K562 (cell line): ENCODE results near the gene SLC38A10. TPM values are rescaled to one million over a fixed set of nuclear protein-coding genes. Genes with fewer than 3 reads are reported as not detected.

ENCODE experiments used
- BHLHE40 ChIP-seq: IDR thresholded peaks from 2 replicates; pipeline ENCODE4 v1.6.1; 2011; ENCODE audit warnings: low read length, improper control_type of control experiment
- EP400 ChIP-seq: fragments of 450-650 bp; IDR thresholded peaks from 2 replicates; pipeline ENCODE4 v1.6.1; 2017; ENCODE audit warnings: antibody characterized with exemption, mild to moderate bottlenecking, moderate library complexity
- GATAD2A ChIP-seq: fragments of 450-650 bp; IDR thresholded peaks from 2 replicates; pipeline ENCODE4 v1.6.1; 2017
- HEY1 ChIP-seq: fragments of 250-450 bp; sonication (Bioruptor Pico); IDR thresholded peaks from 2 replicates; pipeline ENCODE4 v1.5.0; 2020; ENCODE audit warnings: mild to moderate bottlenecking, moderate library complexity, borderline replicate concordance
- HNRNPUL1 ChIP-seq: fragments of 200-400 bp; formaldehyde crosslinking; IDR thresholded peaks from 2 replicates; pipeline ENCODE4 v1.6.1; 2017; ENCODE audit warnings: low read length
- MAZ ChIP-seq, 2 experiments: fragments of 450-650 bp in 1 of 2; sonication (generic) in 1 of 2; formaldehyde crosslinking; IDR thresholded peaks in 1 of 2; conservative IDR thresholded peaks in 1 of 2; 2 replicates each; pipeline versions ENCODE4 v1.4.0 to v1.5.0; 2020; ENCODE audit warnings: mild to moderate bottlenecking in 1 of 2, missing genetic modification reagents in 1 of 2
- RBM17 ChIP-seq: fragments of 200-400 bp; formaldehyde crosslinking; IDR thresholded peaks from 2 replicates; pipeline ENCODE4 v1.6.1; 2017; ENCODE audit warnings: low read depth, mild to moderate bottlenecking, low read length, borderline replicate concordance
- TFAM ChIP-seq: fragments of 250-450 bp; sonication (Bioruptor Pico); conservative IDR thresholded peaks from 2 replicates; pipeline ENCODE4 v1.5.0; 2021; ENCODE audit warnings: mild to moderate bottlenecking, moderate library complexity
- ZFX ChIP-seq: sonication (generic); formaldehyde crosslinking; IDR thresholded peaks from 2 replicates; pipeline ENCODE4 v1.8.0; 2022; ENCODE audit warnings: mild to moderate bottlenecking, missing genetic modification reagents, moderate library complexity
- ZNF384 ChIP-seq: IDR thresholded peaks from 2 replicates; pipeline ENCODE4 v1.6.1; 2012; ENCODE audit warnings: low read depth, low read length, improper control_type of control experiment
- ZNF766 ChIP-seq: fragments of 200-800 bp; sonication (Bioruptor generic); conservative IDR thresholded peaks from 2 replicates; pipeline ENCODE4 v1.6.1; 2016; ENCODE audit warnings: missing genetic modification characterization, missing compliant biosample characterization
- polyA plus RNA-seq, 8 experiments: library from polyadenylated mRNA; depleted of rRNA in 4 of 8; stranded (reverse) in 5 of 8; unstranded in 3 of 8; fragments of >200 nt; fragmentation: Nextera tagmentation in 2 of 8; fragmentation: Illumina TruSeq in 1 of 8; extraction: Ambion mirVana in 2 of 8; extraction: Trizol in 1 of 8; gene quantifications; 2 replicates each; pipeline versions ENCODE4 v1.2.1 to v1.2.3, GENCODE V29; 2011 to 2014; ENCODE audit warnings: inconsistent platforms in 1 of 8, missing spikeins in 1 of 8
- total RNA-seq, 7 experiments: library from RNA; depleted of rRNA in 6 of 7; stranded (reverse); fragments of >200 nt in 6 of 7; fragmentation: Illumina TruSeq in 2 of 7; extraction: Trizol in 2 of 7; gene quantifications; 2 replicates each; pipeline versions ENCODE4 v1.2.1 to v1.2.3, GENCODE V29; 2011 to 2021; ENCODE audit warnings: low replicate concordance in 1 of 7
- TF ChIP-seq, protein P1 (sequence below): fragments of 250-450 bp; sonication (Bioruptor Pico); IDR thresholded peaks from 2 replicates; pipeline ENCODE4 v1.8.0; 2022; ENCODE audit warnings: moderate library complexity, mild to moderate bottlenecking, inconsistent platforms
- TF ChIP-seq, protein P2 (sequence below), 3 experiments: fragments of 200-800 bp in 1 of 3; fragments of 250-450 bp in 1 of 3; fragments of 450-650 bp in 1 of 3; sonication (Bioruptor Pico) in 1 of 3; sonication (Bioruptor generic) in 1 of 3; formaldehyde crosslinking in 1 of 3; IDR thresholded peaks; 2 replicates each; pipeline versions ENCODE4 v1.6.1 to v1.8.0; 2016 to 2022; ENCODE audit warnings: mild to moderate bottlenecking in 2 of 3, missing genetic modification characterization in 2 of 3, missing compliant biosample characterization in 1 of 3, moderate library complexity in 1 of 3
- TF ChIP-seq, protein P3 (sequence below): fragments of 450-650 bp; formaldehyde crosslinking; IDR thresholded peaks from 2 replicates; pipeline ENCODE4 v1.4.0; 2022; ENCODE audit warnings: missing genetic modification characterization
- TF ChIP-seq, protein P4 (sequence below): fragments of 250-450 bp; sonication (Bioruptor Pico); IDR thresholded peaks from 2 replicates; pipeline ENCODE4 v1.8.0; 2021; ENCODE audit warnings: moderate library complexity, mild to moderate bottlenecking, inconsistent platforms
- TF ChIP-seq, protein P5 (sequence below), 2 experiments: IDR thresholded peaks; 2 replicates each; pipeline ENCODE4 v1.6.1; 2012; ENCODE audit warnings: improper control_type of control experiment in 2 of 2, low read depth in 2 of 2, low read length in 2 of 2, borderline replicate concordance in 1 of 2

SLC38A10 gene
- total and polyA plus RNA-seq, 9 of the 15 experiments (the other 6 are each of a cell fraction or from before 2014, with no cell fraction given) = 0.45 to 54.2 (median 13.8) TPM

DNA sequence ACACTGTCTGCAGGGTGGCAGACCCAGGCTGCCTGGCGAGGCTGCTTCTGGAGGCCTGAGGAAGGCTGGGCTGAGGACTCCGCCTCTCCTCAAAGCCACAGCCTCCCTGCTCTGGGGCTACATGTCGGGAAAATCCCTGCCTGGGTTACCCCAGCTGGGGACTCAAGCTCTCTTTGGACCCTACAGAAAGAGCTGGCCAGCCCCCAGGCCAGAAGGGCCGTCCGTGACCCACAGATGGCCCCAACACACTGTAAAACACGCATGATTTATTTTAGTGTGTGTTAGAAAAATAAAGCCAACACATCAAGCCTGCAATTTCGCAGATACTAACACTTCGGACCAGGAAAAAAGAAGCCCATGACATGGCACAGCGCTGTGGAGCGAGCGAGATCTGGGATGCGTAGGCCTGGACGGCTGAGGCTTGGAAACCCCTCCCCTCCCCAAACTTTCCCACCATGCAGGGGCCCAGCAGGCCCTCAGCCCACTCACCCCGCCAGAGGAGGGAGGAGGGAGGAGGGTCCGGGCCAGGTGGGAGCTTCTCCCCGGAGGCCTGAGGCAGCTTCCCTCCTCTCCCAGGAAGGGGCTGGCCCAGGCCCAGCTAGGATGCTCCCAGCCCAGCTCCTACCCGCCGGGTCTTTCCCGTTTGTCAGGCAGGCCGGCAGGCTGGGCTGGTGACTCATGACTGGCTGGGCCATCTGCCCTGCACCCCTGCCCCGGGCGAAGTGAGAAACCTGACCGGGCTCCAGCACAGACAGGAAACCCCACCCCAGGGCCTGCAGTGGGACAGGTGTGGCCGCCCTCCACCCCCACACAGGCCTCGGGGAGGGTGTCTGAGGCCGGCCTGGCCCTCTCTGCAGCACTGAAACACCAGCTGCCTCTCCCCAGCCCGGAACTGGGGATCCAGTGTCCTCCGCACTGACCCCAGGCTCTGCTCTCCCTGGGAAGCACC is 34.1 kb upstream of the SLC38A10 start (continued):
- TF ChIP-seq, protein P1, sequence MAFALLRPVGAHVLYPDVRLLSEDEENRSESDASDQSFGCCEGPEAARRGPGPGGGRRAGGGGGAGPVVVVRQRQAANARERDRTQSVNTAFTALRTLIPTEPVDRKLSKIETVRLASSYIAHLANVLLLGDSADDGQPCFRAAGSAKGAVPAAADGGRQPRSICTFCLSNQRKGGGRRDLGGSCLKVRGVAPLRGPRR = no peak
- TF ChIP-seq, protein P2, sequence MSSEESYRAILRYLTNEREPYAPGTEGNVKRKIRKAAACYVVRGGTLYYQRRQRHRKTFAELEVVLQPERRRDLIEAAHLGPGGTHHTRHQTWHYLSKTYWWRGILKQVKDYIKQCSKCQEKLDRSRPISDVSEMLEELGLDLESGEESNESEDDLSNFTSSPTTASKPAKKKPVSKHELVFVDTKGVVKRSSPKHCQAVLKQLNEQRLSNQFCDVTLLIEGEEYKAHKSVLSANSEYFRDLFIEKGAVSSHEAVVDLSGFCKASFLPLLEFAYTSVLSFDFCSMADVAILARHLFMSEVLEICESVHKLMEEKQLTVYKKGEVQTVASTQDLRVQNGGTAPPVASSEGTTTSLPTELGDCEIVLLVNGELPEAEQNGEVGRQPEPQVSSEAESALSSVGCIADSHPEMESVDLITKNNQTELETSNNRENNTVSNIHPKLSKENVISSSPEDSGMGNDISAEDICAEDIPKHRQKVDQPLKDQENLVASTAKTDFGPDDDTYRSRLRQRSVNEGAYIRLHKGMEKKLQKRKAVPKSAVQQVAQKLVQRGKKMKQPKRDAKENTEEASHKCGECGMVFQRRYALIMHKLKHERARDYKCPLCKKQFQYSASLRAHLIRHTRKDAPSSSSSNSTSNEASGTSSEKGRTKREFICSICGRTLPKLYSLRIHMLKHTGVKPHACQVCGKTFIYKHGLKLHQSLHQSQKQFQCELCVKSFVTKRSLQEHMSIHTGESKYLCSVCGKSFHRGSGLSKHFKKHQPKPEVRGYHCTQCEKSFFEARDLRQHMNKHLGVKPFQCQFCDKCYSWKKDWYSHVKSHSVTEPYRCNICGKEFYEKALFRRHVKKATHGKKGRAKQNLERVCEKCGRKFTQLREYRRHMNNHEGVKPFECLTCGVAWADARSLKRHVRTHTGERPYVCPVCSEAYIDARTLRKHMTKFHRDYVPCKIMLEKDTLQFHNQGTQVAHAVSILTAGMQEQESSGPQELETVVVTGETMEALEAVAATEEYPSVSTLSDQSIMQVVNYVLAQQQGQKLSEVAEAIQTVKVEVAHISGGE (CRISPR knock-in tag; IDR thresholded peaks at IDR 0.05) = peak in 1 of 3 experiments; percentile 38; a peak in 1 of 6 replicates
- no peak for TF ChIP-seq EP400
- no peak for TF ChIP-seq ZNF766 (CRISPR knock-in tag)
- TF ChIP-seq TFAM (CRISPR knock-in tag) = no peak
- no peak for TF ChIP-seq RBM17
- no peak for TF ChIP-seq GATAD2A
- no peak for TF ChIP-seq BHLHE40
- TF ChIP-seq, protein P3, sequence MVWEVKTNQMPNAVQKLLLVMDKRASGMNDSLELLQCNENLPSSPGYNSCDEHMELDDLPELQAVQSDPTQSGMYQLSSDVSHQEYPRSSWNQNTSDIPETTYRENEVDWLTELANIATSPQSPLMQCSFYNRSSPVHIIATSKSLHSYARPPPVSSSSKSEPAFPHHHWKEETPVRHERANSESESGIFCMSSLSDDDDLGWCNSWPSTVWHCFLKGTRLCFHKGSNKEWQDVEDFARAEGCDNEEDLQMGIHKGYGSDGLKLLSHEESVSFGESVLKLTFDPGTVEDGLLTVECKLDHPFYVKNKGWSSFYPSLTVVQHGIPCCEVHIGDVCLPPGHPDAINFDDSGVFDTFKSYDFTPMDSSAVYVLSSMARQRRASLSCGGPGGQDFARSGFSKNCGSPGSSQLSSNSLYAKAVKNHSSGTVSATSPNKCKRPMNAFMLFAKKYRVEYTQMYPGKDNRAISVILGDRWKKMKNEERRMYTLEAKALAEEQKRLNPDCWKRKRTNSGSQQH (CRISPR knock-in tag) = no peak
- TF ChIP-seq ZFX (CRISPR knock-in tag) = peak; percentile 62
- TF ChIP-seq MAZ (CRISPR knock-in tag; conservative IDR thresholded peaks at IDR 0.05 in 1 of 2, IDR thresholded peaks at IDR 0.05 in 1 of 2) = peak in 1 of 2 experiments; percentile 23; a peak in 1 of 4 replicates
- TF ChIP-seq, protein P4, sequence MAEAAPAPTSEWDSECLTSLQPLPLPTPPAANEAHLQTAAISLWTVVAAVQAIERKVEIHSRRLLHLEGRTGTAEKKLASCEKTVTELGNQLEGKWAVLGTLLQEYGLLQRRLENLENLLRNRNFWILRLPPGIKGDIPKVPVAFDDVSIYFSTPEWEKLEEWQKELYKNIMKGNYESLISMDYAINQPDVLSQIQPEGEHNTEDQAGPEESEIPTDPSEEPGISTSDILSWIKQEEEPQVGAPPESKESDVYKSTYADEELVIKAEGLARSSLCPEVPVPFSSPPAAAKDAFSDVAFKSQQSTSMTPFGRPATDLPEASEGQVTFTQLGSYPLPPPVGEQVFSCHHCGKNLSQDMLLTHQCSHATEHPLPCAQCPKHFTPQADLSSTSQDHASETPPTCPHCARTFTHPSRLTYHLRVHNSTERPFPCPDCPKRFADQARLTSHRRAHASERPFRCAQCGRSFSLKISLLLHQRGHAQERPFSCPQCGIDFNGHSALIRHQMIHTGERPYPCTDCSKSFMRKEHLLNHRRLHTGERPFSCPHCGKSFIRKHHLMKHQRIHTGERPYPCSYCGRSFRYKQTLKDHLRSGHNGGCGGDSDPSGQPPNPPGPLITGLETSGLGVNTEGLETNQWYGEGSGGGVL (CRISPR knock-in tag) = no peak
- no peak for TF ChIP-seq HNRNPUL1
- TF ChIP-seq ZNF384 = no peak
- TF ChIP-seq, protein P5, sequence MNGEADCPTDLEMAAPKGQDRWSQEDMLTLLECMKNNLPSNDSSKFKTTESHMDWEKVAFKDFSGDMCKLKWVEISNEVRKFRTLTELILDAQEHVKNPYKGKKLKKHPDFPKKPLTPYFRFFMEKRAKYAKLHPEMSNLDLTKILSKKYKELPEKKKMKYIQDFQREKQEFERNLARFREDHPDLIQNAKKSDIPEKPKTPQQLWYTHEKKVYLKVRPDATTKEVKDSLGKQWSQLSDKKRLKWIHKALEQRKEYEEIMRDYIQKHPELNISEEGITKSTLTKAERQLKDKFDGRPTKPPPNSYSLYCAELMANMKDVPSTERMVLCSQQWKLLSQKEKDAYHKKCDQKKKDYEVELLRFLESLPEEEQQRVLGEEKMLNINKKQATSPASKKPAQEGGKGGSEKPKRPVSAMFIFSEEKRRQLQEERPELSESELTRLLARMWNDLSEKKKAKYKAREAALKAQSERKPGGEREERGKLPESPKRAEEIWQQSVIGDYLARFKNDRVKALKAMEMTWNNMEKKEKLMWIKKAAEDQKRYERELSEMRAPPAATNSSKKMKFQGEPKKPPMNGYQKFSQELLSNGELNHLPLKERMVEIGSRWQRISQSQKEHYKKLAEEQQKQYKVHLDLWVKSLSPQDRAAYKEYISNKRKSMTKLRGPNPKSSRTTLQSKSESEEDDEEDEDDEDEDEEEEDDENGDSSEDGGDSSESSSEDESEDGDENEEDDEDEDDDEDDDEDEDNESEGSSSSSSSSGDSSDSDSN (IDR thresholded peaks at IDR 0.05; ENCODE audit: borderline replicate concordance in 1 of 2, low read depth in 2 of 2, low read length in 2 of 2) = 0 out of 4 replicates have a peak, but pooled peaks of 1 of the 2 experiments have one; percentile 46
- no peak for TF ChIP-seq HEY1 (CRISPR knock-in tag)
